HUES6 (cell line): ENCODE data around the gene C5.
"Not testable (repeated sequence)": the region's sequence is repeated elsewhere in the genome, so short reads cannot be mapped to it uniquely, and the experiment has no call there.

Experiments
- H3K27ac ChIP-seq: 2 replicates; pipeline ENCODE4 v1.7.0; 2013; ENCODE audit warnings: low read depth, mild to moderate bottlenecking, low read length, inconsistent platforms
- H3K27me3 ChIP-seq: 2 replicates; pipeline ENCODE4 v1.6.1; 2013; ENCODE audit warnings: low read length; ENCODE audit not compliant: control insufficient read depth, insufficient read depth
- H3K36me3 ChIP-seq: 2 replicates; pipeline ENCODE4 v1.6.1; 2013; ENCODE audit warnings: low read length; ENCODE audit not compliant: control insufficient read depth, insufficient read depth
- H3K4me1 ChIP-seq: 2 replicates; pipeline ENCODE4 v1.6.1; 2013; ENCODE audit warnings: low read length; ENCODE audit not compliant: control insufficient read depth, insufficient read depth
- H3K4me3 ChIP-seq: 2 replicates; pipeline ENCODE4 v1.5.1; 2013; ENCODE audit warnings: low read depth, low read length
- H3K9ac ChIP-seq: one replicate; pipeline ENCODE4 v1.6.1; 2013; ENCODE audit warnings: mild to moderate bottlenecking, low read length
- H3K9me3 ChIP-seq: 2 replicates; pipeline ENCODE4 v1.6.1; 2013; ENCODE audit warnings: low read depth, low read length; ENCODE audit not compliant: control insufficient read depth, insufficient read depth

The C5 gene

GRCh38 chr9:121048175-121048574, 1.9 kb downstream of the C5 start:
- no peaks in the 10 kb centered on the region for H3K9me3 ChIP-seq
- H3K27ac ChIP-seq: no peak overlapping the region
- H3K27me3 ChIP-seq: no peaks in the 10 kb centered on the region
- H3K9ac ChIP-seq: no peak overlapping the region
- no peaks in the 10 kb centered on the region for H3K4me1 ChIP-seq
- no peaks in the 10 kb centered on the region for H3K36me3 ChIP-seq
- no peak overlapping the region for H3K4me3 ChIP-seq

- no peak overlapping the region for H3K9ac ChIP-seq
- H3K27ac ChIP-seq: no peak overlapping the region
- H3K27me3 ChIP-seq: no peaks in the 10 kb centered on the region
- H3K36me3 ChIP-seq: no peaks in the 10 kb centered on the region
- H3K4me1 ChIP-seq: no peaks in the 10 kb centered on the region
- H3K9me3 ChIP-seq: no peaks in the 10 kb centered on the region
- H3K4me3 ChIP-seq: no peak overlapping the region
These were observed 11.3 kb downstream of the C5 start for GRCh38 chr9:121038804-121039203.

GRCh38 chr9:121038362-121038761, 11.7 kb downstream of the C5 start:
- no peaks in the 10 kb centered on the region for H3K9me3 ChIP-seq
- H3K4me1 ChIP-seq: no peaks in the 10 kb centered on the region
- H3K36me3 ChIP-seq: no peaks in the 10 kb centered on the region
- no peaks in the 10 kb centered on the region for H3K27me3 ChIP-seq
- H3K4me3 ChIP-seq: no peak overlapping the region
- H3K9ac ChIP-seq: no peak overlapping the region
- H3K27ac ChIP-seq: no peak overlapping the region

- not testable (repeated sequence) for H3K36me3 ChIP-seq, H3K9ac ChIP-seq, H3K9me3 ChIP-seq, H3K27ac ChIP-seq, H3K4me3 ChIP-seq, H3K27me3 ChIP-seq, H3K4me1 ChIP-seq
These were observed 14.4 kb downstream of the C5 start for GRCh38 chr9:121035717-121036116.

GRCh38 chr9:121034529-121034928, 15.5 kb downstream of the C5 start:
- no peaks in the 10 kb centered on the region for H3K27me3 ChIP-seq
- no peaks in the 10 kb centered on the region for H3K4me1 ChIP-seq
- no peaks in the 10 kb centered on the region for H3K36me3 ChIP-seq
- H3K9me3 ChIP-seq: no peaks in the 10 kb centered on the region
- no peak overlapping the region for H3K27ac ChIP-seq
- no peak overlapping the region for H3K4me3 ChIP-seq
- no peak overlapping the region for H3K9ac ChIP-seq

GRCh38 chr9:121029469-121029868, 20.6 kb downstream of the C5 start:
- H3K36me3 ChIP-seq: no peaks in the 10 kb centered on the region
- no peaks in the 10 kb centered on the region for H3K27me3 ChIP-seq
- no peak overlapping the region for H3K4me3 ChIP-seq
- no peak overlapping the region for H3K27ac ChIP-seq
- H3K9ac ChIP-seq: no peak overlapping the region
- H3K4me1 ChIP-seq: no peaks in the 10 kb centered on the region
- no peaks in the 10 kb centered on the region for H3K9me3 ChIP-seq

GRCh38 chr9:121028285-121028684, 21.8 kb downstream of the C5 start:
- H3K4me1 ChIP-seq, H3K9ac ChIP-seq, H3K9me3 ChIP-seq, H3K36me3 ChIP-seq, H3K27me3 ChIP-seq, H3K27ac ChIP-seq, H3K4me3 ChIP-seq: not testable (repeated sequence)

GRCh38 chr9:121026768-121027167, 23.3 kb downstream of the C5 start:
- no peak overlapping the region for H3K27ac ChIP-seq
- H3K9ac ChIP-seq: no peak overlapping the region
- H3K36me3 ChIP-seq: no peaks in the 10 kb centered on the region
- H3K4me1 ChIP-seq: no peaks in the 10 kb centered on the region
- H3K4me3 ChIP-seq: no peak overlapping the region
- no peaks in the 10 kb centered on the region for H3K9me3 ChIP-seq
- H3K27me3 ChIP-seq: no peaks in the 10 kb centered on the region

GRCh38 chr9:121026260-121026691, 23.8 kb downstream of the C5 start:
- no peaks in the 10 kb centered on the region for H3K9me3 ChIP-seq
- no peaks in the 10 kb centered on the region for H3K36me3 ChIP-seq
- no peak overlapping the region for H3K4me3 ChIP-seq
- no peak overlapping the region for H3K27ac ChIP-seq
- no peaks in the 10 kb centered on the region for H3K4me1 ChIP-seq
- no peaks in the 10 kb centered on the region for H3K27me3 ChIP-seq
- H3K9ac ChIP-seq: no peak overlapping the region

GRCh38 chr9:121024237-121024636, 25.8 kb downstream of the C5 start:
- Histone ChIP-seq H3K27me3 (no peaks in the 10 kb centered on the region), H3K4me3 (no peak overlapping the region), H3K36me3 (no peaks in the 10 kb centered on the region), H3K4me1 (no peaks in the 10 kb centered on the region), H3K27ac (no peak overlapping the region), H3K9me3 (no peaks in the 10 kb centered on the region), H3K9ac (no peak overlapping the region)

- no peaks in the 10 kb centered on the region for H3K36me3 ChIP-seq
- no peaks in the 10 kb centered on the region for H3K27me3 ChIP-seq
- no peaks in the 10 kb centered on the region for H3K9me3 ChIP-seq
- H3K4me3 ChIP-seq: no peak overlapping the region
- no peak overlapping the region for H3K9ac ChIP-seq
- no peaks in the 10 kb centered on the region for H3K4me1 ChIP-seq
- no peak overlapping the region for H3K27ac ChIP-seq
These were observed 27.0 kb downstream of the C5 start for GRCh38 chr9:121023064-121023463.

GRCh38 chr9:121021301-121021700, 28.8 kb downstream of the C5 start:
- H3K36me3 ChIP-seq: no peaks in the 10 kb centered on the region
- no peaks in the 10 kb centered on the region for H3K27me3 ChIP-seq
- H3K9ac ChIP-seq: no peak overlapping the region
- no peak overlapping the region for H3K27ac ChIP-seq
- H3K4me3 ChIP-seq: no peak overlapping the region
- H3K4me1 ChIP-seq: no peaks in the 10 kb centered on the region
- H3K9me3 ChIP-seq: no peaks in the 10 kb centered on the region
